Myocyte (in vitro differentiated cells): ENCODE results near the gene NLGN2. TPM values are rescaled to one million over a fixed set of nuclear protein-coding genes. Genes with fewer than 3 reads are reported as not detected.
A peak's percentile ranks its signal among the peaks of the same experiment; 100 is the strongest.

Source experiments
- DNase-seq: peaks from one replicate; pipeline ENCODE4 v3.0.0-alpha.2; 2012; ENCODE audit warnings: low read depth
- total RNA-seq: library from RNA; depleted of rRNA; stranded (reverse); fragments of >200 nt; gene quantifications from 2 replicates; pipeline ENCODE4 v1.2.3, GENCODE V29; 2014

NLGN2 gene
- total RNA-seq, 1 donor from 2014 or later = 5.7 TPM

DNA sequence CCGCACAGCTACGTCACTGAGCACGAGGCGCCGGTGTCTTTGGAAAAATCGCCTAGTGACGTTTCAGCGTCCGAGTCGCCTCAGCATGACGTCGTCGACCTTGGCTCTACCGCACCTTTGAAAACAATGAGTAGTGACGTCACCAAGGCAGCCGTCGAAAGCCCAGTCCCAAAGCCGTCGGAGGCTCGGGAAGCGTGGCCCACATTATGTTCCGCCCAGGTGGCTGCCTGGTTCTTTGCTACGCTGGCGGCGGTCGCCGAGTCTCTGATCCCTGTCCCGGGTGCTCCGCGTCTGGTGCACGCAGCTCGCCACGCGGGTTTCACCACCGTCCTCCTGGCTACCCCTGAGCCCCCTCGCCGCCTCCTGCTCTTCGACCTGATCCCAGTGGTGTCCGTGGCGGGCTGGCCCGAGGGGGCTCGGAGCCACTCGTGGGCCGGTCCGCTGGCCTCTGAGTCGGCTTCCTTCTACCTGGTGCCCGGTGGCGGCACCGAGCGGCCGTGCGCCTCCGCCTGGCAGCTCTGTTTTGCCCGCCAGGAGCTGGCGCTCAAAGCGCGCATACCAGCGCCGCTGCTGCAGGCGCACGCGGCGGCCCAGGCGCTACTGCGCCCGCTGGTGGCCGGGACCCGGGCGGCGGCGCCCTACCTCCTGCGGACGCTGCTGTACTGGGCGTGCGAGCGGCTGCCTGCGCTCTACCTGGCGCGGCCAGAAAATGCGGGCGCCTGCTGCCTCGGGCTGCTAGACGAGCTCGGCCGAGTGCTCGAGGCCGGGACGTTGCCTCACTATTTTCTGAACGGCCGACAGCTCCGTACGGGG is 29.1 kb downstream of the NLGN2 start:
- DNase-seq = peak; percentile 77

DNA sequence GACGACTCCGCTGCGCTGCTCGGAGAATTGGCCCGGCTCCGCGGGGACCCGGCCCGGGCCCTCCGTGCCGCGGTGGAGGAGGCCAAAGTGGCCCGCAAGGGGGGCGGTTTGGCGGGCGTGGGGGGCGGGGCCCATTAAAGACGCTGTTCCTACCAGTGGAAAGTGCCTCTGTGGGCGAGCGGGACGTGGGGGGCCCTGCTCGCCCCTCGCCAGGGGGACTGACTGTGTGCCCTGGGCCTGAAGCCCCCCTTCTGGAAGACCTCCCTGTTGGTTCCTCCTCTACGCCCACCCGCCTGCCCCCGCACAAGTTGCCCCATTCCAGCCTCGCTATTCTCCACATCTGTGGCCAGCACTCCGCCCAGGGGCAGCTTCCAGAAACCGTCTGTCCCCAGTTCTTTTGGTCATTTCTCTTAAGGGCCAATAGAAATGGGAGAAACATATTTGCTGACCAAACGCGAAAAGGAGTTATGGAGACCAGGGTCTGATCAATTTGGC is 29.8 kb downstream of the NLGN2 start:
- DNase-seq = no peak

DNA sequence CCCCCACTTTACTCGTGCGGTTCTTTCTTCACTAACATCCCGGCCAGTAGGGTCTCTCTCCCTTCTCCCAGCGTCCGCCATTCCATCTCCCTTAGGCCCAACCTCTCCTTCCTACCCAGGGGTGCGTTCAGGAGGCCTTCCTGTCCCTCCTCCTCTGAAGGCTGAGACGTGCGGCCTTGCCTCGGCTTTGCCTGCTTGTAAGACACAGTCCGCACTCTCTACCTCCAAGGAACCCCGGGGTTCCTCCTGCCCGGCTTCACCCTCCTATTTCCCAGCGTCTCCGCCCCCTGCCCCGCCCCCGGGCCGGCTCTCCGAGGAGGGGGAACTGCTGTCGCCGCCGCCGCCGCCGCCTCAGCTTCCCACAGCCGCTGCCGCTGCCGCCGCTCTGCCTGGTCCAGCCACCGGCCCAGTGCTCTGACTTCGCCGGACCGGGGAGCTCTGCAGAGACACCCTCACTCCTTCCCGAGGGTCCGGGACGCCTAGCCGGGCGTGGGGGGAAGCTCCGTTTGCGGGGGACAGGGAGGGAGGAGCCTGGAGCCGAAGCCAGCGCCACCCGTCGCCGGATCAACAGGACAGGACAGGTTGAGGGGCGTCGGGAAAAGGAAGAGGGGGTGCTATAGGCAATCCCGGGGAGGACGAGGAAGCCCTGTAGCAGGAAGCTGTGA is 30.4 kb downstream of the NLGN2 start:
- DNase-seq = peak; percentile 80

DNA sequence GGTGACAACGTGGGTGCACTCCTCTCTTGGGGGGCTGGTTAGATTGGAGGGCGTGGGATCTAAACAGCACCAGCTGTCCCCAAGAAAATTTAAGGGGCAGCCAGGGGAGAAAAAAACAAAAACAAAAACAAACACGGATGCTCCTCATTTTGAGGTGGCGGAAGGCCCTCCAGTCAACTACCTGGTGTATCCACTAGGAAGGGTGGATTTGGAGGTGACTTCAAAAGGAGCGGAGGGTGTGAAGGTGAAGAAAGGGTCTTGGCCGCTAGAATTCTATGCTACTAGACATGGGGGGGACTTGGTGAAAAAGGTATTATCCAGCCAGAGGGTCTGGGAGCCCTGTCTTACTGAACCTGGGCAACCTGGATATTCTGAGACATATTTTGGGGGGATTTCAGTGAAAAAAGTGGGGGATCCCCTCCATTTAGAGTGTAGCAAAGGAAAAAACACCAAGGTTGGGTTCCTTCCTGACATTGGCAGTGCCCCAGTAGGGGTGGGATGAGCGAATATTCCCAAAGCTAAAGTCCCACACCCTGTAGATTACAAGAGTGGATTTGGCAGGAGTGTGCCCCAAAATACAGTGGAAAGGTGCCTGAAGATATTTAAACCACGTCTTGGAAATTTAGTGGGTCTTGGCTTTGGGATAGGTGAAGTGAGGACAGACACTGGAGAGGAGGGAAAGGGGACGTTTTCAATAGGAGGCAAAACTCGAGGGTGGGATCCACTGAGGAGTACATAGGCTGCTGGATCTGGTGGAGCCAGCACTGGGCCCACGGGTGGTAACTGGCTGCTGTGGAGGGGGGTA is 31.2 kb downstream of the NLGN2 start:
- DNase-seq = no peak

DNA sequence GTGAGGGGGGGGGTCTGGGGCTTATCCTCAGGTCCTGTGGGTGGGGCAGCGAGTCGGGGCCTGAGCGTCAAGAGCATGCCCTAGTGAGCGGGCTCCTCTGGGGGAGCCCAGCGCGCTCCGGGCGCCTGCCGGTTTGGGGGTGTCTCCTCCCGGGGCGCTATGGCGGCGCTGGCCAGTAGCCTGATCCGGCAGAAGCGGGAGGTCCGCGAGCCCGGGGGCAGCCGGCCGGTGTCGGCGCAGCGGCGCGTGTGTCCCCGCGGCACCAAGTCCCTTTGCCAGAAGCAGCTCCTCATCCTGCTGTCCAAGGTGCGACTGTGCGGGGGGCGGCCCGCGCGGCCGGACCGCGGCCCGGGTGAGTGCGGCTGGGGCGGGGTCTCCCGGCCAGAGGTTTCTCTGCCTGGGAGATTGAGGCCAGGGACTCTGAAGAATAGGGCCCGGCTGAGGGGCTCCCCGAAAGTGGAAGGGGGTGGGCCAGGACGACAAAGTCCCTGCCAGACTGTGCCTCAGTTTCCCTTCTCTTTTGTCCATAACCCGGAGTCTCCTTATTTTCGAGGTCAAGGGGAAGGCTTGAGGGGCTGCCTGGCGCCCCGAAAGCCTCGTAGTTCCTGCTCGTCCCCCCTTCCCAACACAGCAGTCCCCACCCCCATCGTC is 31.9 kb downstream of the NLGN2 start, which contains the start of gene FGF11:
Gene FGF11 (plus strand): TSS at position 51 of the 651 bp plus-strand sequence. CDS start 109 bp downstream, at position 160.
- no peak for DNase-seq

DNA sequence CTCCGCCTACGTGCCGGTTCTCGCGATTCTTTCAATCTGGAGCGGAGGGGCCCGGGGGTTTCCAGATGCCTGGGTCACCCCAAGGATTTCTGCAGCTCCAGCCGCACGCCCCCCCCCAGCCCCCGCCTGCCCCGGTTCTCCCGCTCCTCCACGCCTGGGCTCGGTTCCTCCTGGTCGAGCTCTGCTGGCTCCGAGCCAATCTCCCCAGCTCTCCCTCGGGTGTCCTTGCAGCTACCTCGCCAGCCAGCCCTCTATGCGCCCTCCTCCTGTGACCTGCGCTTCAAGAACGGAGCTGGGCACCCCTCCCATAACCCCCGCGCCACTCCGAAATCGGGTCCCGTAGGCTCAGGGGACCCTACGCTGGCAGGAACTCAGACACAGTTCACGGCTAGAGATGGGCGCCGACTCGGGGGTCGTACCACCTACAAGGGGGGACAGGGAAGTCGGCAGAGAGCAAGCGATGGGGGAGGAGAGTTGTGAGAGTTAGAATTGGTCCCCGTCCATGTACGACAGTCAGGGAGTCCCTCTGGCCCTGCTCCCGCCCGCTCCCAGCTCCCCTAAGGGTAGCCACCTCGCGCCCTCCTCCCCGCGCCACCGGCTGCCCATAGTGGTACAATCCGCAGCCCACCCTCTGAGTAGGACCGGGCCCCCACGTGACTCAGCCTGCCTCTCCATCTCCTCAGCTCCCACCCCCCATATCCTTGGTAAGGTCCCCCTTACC is 32.6 kb downstream of the NLGN2 start:
- DNase-seq = peak; percentile 75

DNA sequence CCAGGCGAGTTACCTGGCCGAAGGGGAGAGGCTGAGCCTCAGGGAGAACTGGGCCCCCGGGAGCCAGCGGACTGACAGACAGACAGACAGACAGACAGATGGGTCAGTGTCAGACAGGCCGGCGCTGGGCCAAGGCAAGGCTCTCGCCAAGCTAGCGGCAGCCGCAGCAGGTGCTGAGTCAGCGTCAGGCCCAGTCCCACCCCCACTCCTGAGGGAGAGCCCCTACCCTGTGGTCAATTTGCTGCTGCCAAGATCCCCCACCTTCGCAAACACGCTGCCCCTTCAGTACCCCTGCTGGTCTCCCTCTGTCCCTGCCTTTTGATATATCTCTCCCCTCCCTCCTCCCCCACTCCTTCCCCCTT is 33.2 kb downstream of the NLGN2 start:
- DNase-seq = peak; percentile 87

DNA sequence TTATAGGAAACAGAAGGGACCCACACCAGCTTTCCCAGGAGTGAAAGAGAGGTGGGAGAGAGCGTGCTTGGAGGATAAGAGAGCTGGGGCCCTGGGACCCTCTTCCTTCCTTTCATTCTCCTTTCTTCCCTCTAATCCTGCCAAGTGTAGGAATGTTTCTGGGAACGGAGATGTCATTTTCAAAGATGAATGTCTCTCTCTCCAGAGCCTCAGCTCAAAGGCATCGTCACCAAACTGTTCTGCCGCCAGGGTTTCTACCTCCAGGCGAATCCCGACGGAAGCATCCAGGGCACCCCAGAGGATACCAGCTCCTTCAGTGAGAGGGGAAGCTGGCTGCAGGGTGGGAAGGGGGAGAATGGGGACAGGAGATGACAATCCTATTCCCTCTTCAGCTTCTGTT is 33.6 kb downstream of the NLGN2 start:
- DNase-seq = no peak

DNA sequence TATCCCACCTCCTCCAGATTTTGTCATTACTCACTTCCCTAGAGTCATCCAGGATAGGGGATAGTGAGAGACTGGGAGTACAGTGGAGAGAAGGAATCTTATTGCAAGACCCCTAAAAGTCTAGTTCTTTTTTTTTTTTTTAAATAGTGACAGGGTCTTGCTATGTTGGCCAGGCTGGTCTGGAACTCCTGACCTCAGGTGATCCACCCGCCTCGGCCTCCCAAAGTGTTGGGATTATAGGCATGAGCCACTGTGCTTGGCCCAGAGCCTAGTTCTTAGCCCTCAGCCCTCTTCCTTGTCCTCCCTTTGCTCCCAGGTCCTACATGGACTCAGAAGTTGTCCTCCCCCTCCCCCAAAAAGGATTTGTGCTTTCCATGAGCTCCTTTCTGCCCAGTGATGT is 34.5 kb downstream of the NLGN2 start:
- DNase-seq = no peak

DNA sequence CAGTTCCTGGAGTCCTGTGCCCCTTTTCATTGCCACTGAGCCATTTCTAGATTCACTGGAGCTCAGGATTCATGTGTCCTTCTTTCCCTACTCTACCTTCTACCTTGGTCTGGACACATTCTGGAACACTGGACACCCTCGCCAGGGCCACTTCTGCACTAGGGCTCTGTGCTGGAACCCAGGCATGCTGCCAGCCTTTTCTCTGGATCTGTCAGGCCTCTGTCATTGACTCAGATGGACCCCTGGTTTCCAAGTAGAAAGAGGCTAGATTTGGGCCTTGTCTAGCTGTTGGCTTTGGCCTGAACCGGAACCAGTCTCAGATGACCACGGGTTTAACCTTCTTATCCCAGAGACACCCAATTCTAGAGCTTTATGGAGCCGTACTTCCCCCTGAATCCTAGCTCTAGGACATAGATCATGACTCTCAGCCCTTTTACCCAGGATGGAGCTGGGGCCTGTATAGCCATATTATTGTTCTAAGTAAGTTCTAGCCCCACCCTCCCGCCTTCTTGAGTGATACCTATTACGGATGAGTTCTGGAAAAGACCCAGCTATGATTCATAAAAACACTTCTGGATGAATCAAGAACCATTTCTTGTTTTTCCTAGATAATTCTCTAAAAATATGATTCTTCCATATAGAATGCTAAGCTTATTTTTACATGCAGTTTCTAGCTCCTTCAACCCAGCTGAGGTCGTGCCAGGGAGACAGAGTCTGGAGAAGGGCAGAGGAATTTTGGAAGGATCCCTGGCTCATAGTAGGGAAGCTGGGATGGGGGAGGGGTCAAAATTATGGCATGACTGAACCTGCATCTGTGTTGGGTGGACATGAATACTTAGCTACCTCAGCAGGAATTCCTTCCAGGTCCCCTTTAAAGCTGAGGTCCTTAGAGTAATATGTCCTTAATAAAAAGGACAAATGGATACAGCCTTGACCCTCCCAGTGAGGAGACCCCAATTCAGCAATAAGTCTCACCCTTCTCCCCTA is 36.1 kb downstream of the NLGN2 start:
- peak; percentile 62 for DNase-seq

DNA sequence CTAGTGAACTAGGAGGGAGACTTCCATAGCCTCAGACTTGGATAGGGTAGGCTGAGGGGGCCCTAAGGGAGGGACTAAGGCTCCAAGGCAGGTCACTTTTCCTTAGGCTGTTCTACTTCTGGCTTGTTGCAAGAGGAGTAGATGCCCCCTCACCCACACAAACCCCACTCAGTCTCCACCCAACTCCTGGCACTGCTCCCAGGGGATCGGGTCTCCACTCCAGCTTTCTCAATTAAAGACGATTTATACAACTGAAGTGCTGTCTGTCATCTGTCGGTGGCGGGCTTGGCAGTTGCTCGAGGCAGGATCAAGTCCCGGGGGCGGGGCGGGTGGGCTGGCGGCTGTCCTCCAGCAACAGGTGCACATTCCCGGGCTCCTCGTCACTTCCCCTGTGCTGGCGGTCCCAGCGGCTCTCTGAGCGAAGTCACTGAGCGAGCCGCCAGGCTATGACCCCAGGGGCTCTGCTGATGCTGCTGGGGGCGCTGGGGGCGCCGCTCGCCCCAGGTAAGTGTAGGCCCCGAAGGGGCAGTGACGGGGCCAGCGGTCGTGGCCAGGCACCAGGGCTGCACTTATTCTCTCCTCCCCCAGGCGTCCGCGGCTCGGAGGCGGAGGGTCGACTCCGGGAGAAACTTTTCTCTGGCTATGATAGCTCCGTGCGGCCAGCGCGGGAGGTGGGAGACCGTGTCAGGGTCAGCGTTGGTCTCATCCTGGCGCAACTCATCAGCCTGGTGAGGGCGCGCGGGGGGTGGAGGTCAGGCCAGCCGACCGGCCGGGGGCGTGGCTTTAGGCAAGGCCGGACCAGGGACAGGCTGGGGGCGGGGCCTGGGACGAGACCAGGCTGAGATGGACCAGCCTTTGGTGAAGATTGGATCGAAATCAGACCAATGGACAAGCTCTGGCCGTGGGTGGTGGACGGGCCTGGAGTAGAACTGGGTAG is 37.3 kb downstream of the NLGN2 start, which contains the start of gene CHRNB1:
Gene CHRNB1 (plus strand): TSS at position 380 of the 937 bp plus-strand sequence. CDS start 67 bp downstream, at position 447.
- DNase-seq = peak; percentile 94

DNA sequence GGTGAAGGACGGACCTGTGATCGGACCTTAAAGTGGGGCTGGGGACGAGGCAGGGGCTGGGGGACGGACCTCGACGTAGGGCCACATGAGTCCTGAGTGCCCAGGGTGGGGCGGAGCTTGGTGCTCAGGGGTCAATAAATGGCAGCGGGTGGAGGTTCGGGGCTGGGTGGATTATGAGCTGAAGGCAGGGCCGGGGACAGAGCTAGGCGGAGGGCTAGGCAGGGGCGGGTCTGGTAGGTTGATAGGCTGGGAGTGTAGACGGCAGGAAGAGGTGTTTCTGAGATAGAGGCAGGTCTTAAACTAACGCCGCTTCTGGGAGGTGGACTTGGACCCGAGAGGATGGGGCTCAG is 37.9 kb downstream of the NLGN2 start:
- no peak for DNase-seq

DNA sequence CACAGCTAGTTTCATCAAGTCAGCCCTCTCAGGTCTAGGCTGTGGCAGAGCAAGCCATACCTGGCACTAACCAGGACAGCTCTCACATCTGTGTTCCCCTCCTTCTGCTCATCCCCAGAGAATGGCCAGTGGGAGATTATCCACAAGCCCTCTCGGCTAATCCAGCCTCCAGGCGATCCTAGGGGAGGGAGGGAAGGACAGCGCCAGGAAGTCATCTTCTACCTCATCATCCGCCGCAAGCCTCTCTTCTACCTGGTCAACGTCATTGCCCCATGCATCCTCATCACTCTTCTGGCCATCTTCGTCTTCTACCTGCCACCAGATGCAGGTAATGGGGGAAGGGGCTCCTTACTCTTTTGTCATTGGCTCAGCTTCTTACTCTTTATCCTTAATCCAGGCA is 40.8 kb downstream of the NLGN2 start:
- no peak for DNase-seq

DNA sequence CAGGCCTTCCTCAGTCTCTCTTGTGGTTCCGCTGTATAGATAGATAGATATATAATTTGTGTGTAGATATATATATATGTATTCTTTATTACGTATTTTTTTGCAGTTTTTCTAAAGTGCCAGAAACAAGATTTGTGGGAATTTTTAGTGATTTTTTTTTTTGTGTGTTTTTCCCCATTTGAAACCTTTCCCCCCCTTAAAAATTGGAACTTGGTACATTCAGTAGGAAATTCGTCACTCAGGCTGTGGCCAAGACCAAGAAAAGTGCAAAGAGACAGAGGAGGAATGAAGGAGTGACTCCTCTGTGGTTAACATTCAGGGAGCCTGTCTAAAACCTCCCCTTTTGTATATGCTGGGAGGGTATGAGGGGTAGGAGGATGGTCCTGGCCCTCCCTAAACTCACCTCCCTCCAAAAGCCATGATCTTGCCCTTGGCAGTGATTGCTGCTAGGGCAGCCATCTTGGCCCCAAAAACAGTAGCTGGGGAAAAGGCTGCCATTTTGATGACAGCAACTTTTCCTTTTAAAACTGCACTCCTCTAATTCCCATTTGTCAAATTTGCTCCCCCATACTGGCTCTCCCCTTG is 52.4 kb downstream of the NLGN2 start:
- DNase-seq = no peak

DNA sequence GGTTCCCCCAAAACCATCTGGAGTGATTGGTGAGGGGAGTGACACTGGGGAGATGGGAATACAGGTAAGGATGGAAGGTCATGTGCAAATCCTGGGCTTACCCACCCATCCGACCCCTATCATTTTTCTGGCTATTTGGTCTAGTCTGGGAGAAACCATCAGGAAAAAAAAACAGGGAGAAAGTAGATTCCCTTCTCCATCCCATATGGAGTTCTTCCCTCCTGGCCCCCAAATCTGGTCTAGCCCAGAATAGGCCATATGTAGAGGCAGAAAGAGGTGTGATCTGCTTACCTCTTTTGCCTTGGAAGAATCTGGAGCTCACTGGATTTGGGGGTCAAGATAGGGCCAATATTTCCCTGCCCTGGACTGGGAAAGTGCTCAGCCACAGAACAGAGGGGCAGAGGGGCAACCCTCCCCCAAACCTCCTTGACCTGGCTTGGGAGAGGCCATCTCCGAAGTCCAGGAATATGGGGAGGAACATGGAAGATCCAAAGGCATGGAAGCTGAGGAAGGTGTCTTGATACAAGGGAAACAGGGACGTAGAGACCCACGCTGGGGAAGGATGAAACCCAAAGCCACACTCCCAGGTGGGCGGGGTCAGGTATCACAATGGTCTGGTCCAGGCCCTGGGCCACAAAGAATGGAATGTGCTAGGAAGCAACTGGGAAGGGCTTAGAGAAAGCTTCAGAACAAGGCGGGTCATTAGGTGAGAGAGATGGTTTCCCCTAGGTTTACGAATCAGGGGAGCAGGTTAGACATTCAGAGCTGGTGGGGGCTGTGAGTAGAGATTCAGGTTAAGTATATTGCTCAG is 53.4 kb downstream of the NLGN2 start:
- no peak for DNase-seq

DNA sequence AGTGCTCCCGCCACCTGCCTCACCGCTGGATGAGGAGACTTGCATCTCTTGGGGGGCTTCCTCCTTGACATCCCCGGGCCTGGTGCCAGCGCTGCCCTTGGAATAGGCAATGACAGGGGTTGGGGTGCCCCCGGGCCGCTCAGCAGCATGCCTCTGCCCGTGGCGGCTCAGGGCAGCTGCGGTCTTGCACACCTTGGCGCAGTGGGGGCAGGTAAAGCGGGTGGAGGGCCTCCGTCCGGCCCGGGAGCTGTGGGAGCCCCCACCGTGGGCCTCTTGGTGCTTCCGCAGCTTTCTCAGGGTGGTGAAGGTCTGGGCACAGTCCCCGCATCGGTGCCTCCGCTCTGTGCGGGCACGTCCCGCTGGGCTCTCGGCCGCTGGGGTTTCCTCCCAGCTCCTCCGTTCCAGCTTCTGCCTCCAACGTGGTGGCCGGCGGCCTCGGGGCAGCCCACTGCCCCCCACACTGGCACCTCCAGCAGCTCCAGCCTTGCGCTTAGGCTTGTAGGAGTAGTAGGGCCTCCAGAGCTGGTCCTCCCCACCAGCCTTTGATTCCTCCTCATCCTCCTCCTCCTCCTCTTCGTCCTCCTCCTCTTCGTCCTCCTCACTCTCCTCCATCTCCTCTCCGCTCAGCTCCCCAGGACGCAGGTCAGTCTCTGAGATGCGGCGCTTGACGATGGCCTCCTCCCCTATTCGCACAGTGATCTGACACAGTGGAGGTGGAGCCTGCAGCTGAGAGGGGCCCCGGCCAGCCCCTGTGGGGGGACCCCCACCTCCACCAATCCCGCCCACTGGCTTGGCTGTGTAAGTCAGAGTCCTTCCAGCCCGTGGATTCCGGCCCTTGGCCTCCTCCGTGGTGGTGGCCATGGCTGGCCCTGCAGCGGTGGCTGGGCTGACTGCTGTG is 55.1 kb downstream of the NLGN2 start:
- no peak for DNase-seq
